HL-60 (cell line): ENCODE measurements around the gene SMG6.

Source experiments
- DNase-seq, 2 experiments: peaks; one replicate each; pipeline ENCODE4 v3.0.0-alpha.2; 2010 to 2020; ENCODE audit warnings: low read depth in 1 of 2, low spot score in 1 of 2
- H3K27ac ChIP-seq: fragments of 250-450 bp; sonication (Bioruptor Pico); replicated peaks from 2 replicates; pipeline ENCODE4 v1.5.1; 2020; ENCODE audit warnings: mild to moderate bottlenecking, moderate library complexity
- H3K27me3 ChIP-seq: fragments of 250-450 bp; sonication (Bioruptor Pico); 2 replicates; pipeline ENCODE4 v1.5.1; 2021; ENCODE audit warnings: mild to moderate bottlenecking, moderate library complexity; ENCODE audit not compliant: insufficient read depth, poor library complexity, severe bottlenecking
- H3K4me3 ChIP-seq: replicated peaks from 2 replicates; pipeline ENCODE4 v1.5.1; 2011; ENCODE audit warnings: mild to moderate bottlenecking, control low read depth, low read length; ENCODE audit not compliant: insufficient read depth
- GABPA ChIP-seq: IDR thresholded peaks from 2 replicates; pipeline ENCODE4 v1.6.1; 2012; ENCODE audit warnings: low read depth
- POLR2AphosphoS5 ChIP-seq: IDR thresholded peaks from 2 replicates; pipeline ENCODE4 v1.6.1; 2012; ENCODE audit warnings: low read depth
- REST ChIP-seq: IDR thresholded peaks from 2 replicates; pipeline ENCODE4 v1.6.1; 2012; ENCODE audit warnings: low read depth; ENCODE audit not compliant: insufficient replicate concordance
- SPI1 ChIP-seq: IDR thresholded peaks from 2 replicates; pipeline ENCODE4 v1.6.1; 2012; ENCODE audit warnings: low read depth, mild to moderate bottlenecking, borderline replicate concordance
- TF ChIP-seq, protein P1 (sequence below): IDR thresholded peaks from one replicate; pipeline ENCODE4 v1.5.1; 2011; ENCODE audit warnings: low read length, control low read depth, inconsistent platforms; ENCODE audit not compliant: insufficient read depth

The SMG6 gene

GRCh38 chr17:2336215-2336851 lies 32.7 kb upstream of the SMG6 start, which contains the start of gene TSR1:
TSS of gene TSR1 (minus strand) at chr17:2336457. CDS start at chr17:2336427, 30 bp downstream.
- H3K27me3 ChIP-seq = no peaks in the 10 kb centered on the region
- TF ChIP-seq SPI1 = no peak
- TF ChIP-seq, protein P1, sequence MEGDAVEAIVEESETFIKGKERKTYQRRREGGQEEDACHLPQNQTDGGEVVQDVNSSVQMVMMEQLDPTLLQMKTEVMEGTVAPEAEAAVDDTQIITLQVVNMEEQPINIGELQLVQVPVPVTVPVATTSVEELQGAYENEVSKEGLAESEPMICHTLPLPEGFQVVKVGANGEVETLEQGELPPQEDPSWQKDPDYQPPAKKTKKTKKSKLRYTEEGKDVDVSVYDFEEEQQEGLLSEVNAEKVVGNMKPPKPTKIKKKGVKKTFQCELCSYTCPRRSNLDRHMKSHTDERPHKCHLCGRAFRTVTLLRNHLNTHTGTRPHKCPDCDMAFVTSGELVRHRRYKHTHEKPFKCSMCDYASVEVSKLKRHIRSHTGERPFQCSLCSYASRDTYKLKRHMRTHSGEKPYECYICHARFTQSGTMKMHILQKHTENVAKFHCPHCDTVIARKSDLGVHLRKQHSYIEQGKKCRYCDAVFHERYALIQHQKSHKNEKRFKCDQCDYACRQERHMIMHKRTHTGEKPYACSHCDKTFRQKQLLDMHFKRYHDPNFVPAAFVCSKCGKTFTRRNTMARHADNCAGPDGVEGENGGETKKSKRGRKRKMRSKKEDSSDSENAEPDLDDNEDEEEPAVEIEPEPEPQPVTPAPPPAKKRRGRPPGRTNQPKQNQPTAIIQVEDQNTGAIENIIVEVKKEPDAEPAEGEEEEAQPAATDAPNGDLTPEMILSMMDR = no peak
- TF ChIP-seq GABPA = peak; percentile 91
- peak; percentile 76 for TF ChIP-seq POLR2AphosphoS5
- DNase-seq = peak; percentile 71 to 80
- peak within 1 kb of the TSS; percentile 56 for H3K4me3 ChIP-seq
- H3K27ac ChIP-seq = peak within 1 kb of the TSS; percentile 85

DNA sequence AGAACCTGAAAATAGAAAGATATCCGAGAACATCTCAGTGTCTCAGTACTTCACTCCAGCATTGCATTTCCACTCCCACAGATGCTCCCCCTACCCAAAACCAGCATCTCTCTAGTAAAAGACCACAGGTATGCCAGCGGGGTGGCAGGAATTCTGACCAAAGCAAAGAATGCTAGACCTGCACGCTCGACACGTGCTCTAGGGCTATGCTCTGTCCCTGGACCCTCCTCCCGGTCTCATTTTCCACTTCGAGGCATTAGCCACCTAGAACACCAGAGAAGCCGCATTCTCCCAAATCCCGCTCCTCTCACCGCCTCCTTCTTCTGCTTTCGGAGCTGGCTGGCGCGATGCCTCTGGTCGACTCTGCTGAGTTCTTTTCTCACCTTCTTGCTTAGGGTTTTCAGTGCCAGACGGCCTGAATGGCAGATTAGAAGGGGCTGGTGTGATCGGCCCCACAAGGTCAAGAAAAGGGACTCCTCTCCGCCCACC lies 32.2 kb upstream of the SMG6 start:
- TF ChIP-seq REST = no peak
- Histone ChIP-seq H3K27me3 (no peaks in the 10 kb centered on the region), H3K4me3 (peak overlapping the region; percentile 56), H3K27ac (peak overlapping the region; percentile 85)
- DNase-seq = peak in 1 of 2 experiments; percentile 1

- no peak for TF ChIP-seq GABPA
- no peak for TF ChIP-seq SPI1
- TF ChIP-seq, protein P1 = no peak
- no peak for TF ChIP-seq POLR2AphosphoS5
- TF ChIP-seq REST = no peak
- Histone ChIP-seq H3K27me3 (no peaks in the 10 kb centered on the region), H3K4me3 (no peak overlapping the region), H3K27ac (no peak overlapping the region)
- DNase-seq = no peak
Observed at GRCh38 chr17:2331303-2331702, 27.7 kb upstream of the SMG6 start.

DNA sequence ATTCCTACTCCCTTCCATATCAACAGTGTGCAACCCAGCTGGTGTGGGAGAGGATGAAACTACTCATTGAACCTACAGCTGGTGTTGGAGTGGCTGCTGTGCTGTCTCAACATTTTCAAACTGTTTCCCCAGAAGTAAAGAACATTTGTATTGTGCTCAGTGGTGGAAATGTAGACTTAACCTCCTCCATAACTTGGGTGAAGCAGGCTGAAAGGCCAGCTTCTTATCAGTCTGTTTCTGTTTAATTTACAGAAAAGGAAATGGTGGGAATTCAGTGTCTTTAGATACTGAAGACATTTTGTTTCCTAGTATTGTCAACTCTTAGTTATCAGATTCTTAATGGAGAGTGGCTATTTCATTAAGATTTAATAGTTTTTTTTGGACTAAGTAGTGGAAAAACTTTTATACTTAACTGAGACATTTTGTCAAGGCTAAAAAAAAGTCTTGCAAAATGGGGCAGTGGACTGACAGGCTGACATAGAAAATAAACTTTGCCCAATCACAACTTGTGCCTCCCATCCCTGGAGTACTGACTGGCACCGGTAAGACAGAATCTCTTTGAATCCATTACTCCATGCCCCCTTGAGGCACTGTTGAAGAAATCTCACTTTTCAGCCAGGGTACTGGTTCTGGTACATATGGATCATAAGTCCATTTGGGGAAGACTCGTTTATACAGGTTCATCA lies 20.2 kb upstream of the SMG6 start:
- no peak for DNase-seq
- TF ChIP-seq, protein P1 = no peak
- no peak for TF ChIP-seq GABPA
- no peak for TF ChIP-seq POLR2AphosphoS5
- no peak for TF ChIP-seq SPI1
- no peak for TF ChIP-seq REST
- H3K27ac ChIP-seq = no peak overlapping the region

More for the DNA sequence above, 20.2 kb upstream of the SMG6 start:
- Histone ChIP-seq H3K4me3 (no peak overlapping the region), H3K27me3 (no peaks in the 10 kb centered on the region)
